Mesenteric fat pad (tissue), 1 donor: Measurements from ENCODE around the gene MYCBP2. TPM values are rescaled to one million over a fixed set of nuclear protein-coding genes. Genes with fewer than 3 reads are reported as not detected.
A peak's percentile ranks its signal among the peaks of the same experiment; 100 is the strongest.
"Not testable (repeated sequence)": the region's sequence is repeated elsewhere in the genome, so short reads cannot be mapped to it uniquely, and the experiment has no call there.

Experiments used
- DNase-seq: peaks from one replicate; pipeline ENCODE4 v3.0.0-alpha.2; 2020; ENCODE audit warnings: low spot score
- total RNA-seq: library from RNA; stranded (reverse); fragmentation: NEBNext Ultra II Directional; extraction: Animal tissue kit (Norgen Biotek cat#: 25700); gene quantifications from one replicate; pipeline ENCODE4 v1.2.1, GENCODE V29; 2021
- donor health status: DM: yes; HTN: yes; CAD: no.

MYCBP2 gene
- total RNA-seq, 1 donor from 2014 or later, result 238 TPM

- DNase-seq, result no peak
Measured at GRCh38 chr13:77033717-77034302, 293.1 kb downstream of the MYCBP2 start.

GRCh38 chr13:77031656-77032243 is 295.1 kb downstream of the MYCBP2 start:
- no peak for DNase-seq

- no peak for DNase-seq
Measured at GRCh38 chr13:77029436-77029835, 297.5 kb downstream of the MYCBP2 start.

- DNase-seq, result no peak
Measured at GRCh38 chr13:77028202-77028601, 298.7 kb downstream of the MYCBP2 start.

- peak; percentile 95 for DNase-seq
Measured at GRCh38 chr13:77026861-77027621, 299.9 kb downstream of the MYCBP2 start, which contains the start of gene FBXL3. TSS of gene FBXL3 (minus strand) at chr13:77027159. CDS start at chr13:77021860, 5,299 bp downstream.

- DNase-seq, result peak; percentile 93
Measured at GRCh38 chr13:77026255-77026860, 300.5 kb downstream of the MYCBP2 start.

- DNase-seq, result no peak
Measured at GRCh38 chr13:77022341-77022740, 304.6 kb downstream of the MYCBP2 start.

GRCh38 chr13:77019756-77020155 is 307.1 kb downstream of the MYCBP2 start:
- DNase-seq, result no peak

- DNase-seq, result no peak
Measured at GRCh38 chr13:77016888-77017623, 309.8 kb downstream of the MYCBP2 start.

GRCh38 chr13:77016251-77016812 is 310.6 kb downstream of the MYCBP2 start:
- no peak for DNase-seq

GRCh38 chr13:77014906-77015685 is 311.8 kb downstream of the MYCBP2 start:
- DNase-seq, result no peak

- DNase-seq, result no peak
Measured at GRCh38 chr13:77013853-77014542, 312.9 kb downstream of the MYCBP2 start.

GRCh38 chr13:77009719-77010118 is 317.2 kb downstream of the MYCBP2 start:
- DNase-seq, result not testable (repeated sequence)

- no peak for DNase-seq
Measured at GRCh38 chr13:77009011-77009410, 317.9 kb downstream of the MYCBP2 start.

- DNase-seq, result not testable (repeated sequence)
Measured at GRCh38 chr13:77008337-77008736, 318.6 kb downstream of the MYCBP2 start.

GRCh38 chr13:77002590-77003190 is 324.2 kb downstream of the MYCBP2 start:
- DNase-seq, result no peak

- no peak for DNase-seq
Measured at GRCh38 chr13:77001963-77002587, 324.8 kb downstream of the MYCBP2 start.

GRCh38 chr13:77001540-77001939 is 325.4 kb downstream of the MYCBP2 start:
- no peak for DNase-seq

GRCh38 chr13:77000475-77000874 is 326.4 kb downstream of the MYCBP2 start:
- no peak for DNase-seq
